ENCODE data around the gene CDHR5. TPM values are rescaled to one million over a fixed set of nuclear protein-coding genes. Genes with fewer than 3 reads are reported as not detected.
A peak's percentile ranks its signal among the peaks of the same experiment; 100 is the strongest.

The CDHR5 gene
- total RNA-seq, 1 donor from 2014 or later, result not detected

DNA sequence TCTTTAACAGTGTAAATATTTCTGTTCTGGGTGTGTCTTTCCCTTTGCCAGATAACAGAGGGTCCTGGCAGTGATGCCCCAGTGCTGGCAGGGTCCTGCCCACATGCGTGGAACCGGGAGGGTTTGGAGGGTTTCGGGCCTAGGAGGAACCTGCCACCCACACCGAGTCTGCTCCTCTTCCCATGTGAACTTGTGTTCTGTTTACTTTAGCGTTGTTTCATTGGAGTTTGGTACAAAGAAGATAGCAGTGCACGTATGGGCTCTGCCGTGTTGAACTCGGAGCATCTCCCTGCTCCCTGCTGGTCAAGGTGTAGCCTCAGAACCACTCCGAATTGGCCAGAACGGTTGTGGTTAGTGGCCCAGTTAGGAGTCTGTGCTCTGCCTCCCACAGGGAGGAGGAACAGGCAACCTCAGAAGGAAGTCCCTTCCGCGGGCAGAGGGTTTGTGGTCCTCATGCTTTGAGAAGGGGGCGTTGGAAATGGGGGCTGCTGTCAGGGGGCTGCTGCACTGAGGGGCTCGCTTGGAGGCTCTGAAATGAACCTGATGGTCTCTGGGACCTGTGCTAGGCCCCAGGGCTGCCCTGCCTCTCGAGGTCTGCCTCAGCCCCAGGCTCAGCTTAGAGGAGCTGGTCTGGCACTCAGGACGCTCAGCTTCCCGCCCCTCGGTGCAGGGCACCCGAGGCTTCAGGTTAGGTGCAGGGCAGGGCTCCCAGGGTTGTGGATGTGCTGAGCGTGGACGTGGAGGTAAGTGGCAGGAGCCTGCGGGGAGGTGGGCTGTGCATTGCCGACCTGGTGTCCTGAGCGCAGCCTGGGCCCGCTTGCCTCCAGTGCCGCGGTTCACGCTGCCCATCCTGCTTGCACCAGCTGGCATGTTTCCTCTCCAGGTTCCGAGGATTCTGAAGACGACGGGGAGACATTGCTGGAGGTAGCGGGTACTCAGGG is 38.1 kb downstream of the CDHR5 start:
- H3K4me3 ChIP-seq (ENCODE audit: low read depth, low read length), result no peak overlapping the region
- no peak for TF ChIP-seq CTCF (IDR thresholded peaks at IDR 0.05; ENCODE audit: insufficient read depth, low read length, severe bottlenecking)
- FAIRE-seq, result no peak
- H3K27me3 ChIP-seq (ENCODE audit: control insufficient read depth, insufficient read depth, low read length), result no peaks in the 10 kb centered on the region
- DNase-seq (ENCODE audit: low read depth), result no peak
- H3K36me3 ChIP-seq (ENCODE audit: control insufficient read depth, insufficient read depth, low read length), result peaks cover 38% of the 10 kb centered on the region

DNA sequence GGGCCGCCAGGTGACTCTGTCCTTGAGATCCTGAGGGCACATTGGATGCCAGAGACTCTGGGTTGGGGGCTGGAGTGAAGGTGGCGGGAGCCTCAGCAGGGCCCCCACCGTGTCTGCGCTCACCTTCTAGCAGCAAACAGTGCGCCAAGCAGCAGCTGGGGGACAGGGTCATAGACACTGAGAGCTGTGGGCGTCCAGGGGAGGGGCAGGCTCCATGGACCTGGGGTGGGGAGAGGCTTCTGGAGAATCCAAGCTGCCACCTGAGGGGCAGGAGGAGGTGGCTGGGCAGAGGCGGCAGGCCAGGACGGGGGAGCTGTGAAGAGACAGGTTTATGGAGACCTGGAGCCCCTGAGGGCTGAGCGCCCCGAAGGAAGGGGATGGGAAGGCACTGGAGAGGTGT is 40.5 kb downstream of the CDHR5 start:
- no peak for DNase-seq (ENCODE audit: low read depth)
- FAIRE-seq, result no peak
- no peak overlapping the region for H3K4me3 ChIP-seq (ENCODE audit: low read depth, low read length)
- TF ChIP-seq CTCF (IDR thresholded peaks at IDR 0.05; ENCODE audit: insufficient read depth, low read length, severe bottlenecking), result no peak
- H3K36me3 ChIP-seq (ENCODE audit: control insufficient read depth, insufficient read depth, low read length), result peaks cover 30% of the 10 kb centered on the region
- H3K27me3 ChIP-seq (ENCODE audit: control insufficient read depth, insufficient read depth, low read length), result no peaks in the 10 kb centered on the region

GRCh38 chr11:581752-582151 is 43.0 kb downstream of the CDHR5 start:
- H3K4me3 ChIP-seq (ENCODE audit: low read depth, low read length), result no peak overlapping the region
- DNase-seq (ENCODE audit: low read depth) (no peak), FAIRE-seq (no peak)
- H3K27me3 ChIP-seq (ENCODE audit: control insufficient read depth, insufficient read depth, low read length), result no peaks in the 10 kb centered on the region
- peaks cover 20% of the 10 kb centered on the region for H3K36me3 ChIP-seq (ENCODE audit: control insufficient read depth, insufficient read depth, low read length)
- TF ChIP-seq CTCF (IDR thresholded peaks at IDR 0.05; ENCODE audit: insufficient read depth, low read length, severe bottlenecking), result no peak

DNA sequence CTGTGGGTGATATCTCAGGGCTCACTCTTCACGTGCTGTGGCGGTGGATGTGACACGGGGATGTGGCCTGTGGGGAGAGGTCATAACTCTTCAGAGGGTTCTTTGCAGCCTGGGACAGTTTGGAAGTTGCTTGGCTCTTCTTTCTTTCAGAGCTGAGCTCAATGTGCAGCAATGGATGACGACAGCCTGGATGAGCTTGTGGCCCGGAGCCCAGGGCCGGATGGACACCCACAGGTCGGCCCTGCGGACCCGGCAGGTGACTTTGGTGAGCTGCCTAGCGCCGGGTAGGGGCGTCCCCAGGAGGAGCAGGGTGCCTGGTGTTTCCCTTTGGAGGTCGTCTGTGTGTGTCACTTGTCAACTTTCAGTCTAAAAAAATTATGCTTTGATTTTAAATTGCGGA is 43.4 kb downstream of the CDHR5 start:
- no peaks in the 10 kb centered on the region for H3K27me3 ChIP-seq (ENCODE audit: control insufficient read depth, insufficient read depth, low read length)
- H3K4me3 ChIP-seq (ENCODE audit: low read depth, low read length), result no peak overlapping the region
- peaks cover 16% of the 10 kb centered on the region for H3K36me3 ChIP-seq (ENCODE audit: control insufficient read depth, insufficient read depth, low read length)
- FAIRE-seq, result no peak
- TF ChIP-seq CTCF (IDR thresholded peaks at IDR 0.05; ENCODE audit: insufficient read depth, low read length, severe bottlenecking), result no peak
- no peak for DNase-seq (ENCODE audit: low read depth)

GRCh38 chr11:579830-580601 is 44.7 kb downstream of the CDHR5 start:
- FAIRE-seq (peak; percentile 60), DNase-seq (ENCODE audit: low read depth) (no peak)
- no peak overlapping the region for H3K4me3 ChIP-seq (ENCODE audit: low read depth, low read length)
- no peaks in the 10 kb centered on the region for H3K27me3 ChIP-seq (ENCODE audit: control insufficient read depth, insufficient read depth, low read length)
- no peak for TF ChIP-seq CTCF (IDR thresholded peaks at IDR 0.05; ENCODE audit: insufficient read depth, low read length, severe bottlenecking)
- peaks cover 14% of the 10 kb centered on the region for H3K36me3 ChIP-seq (ENCODE audit: control insufficient read depth, insufficient read depth, low read length)

Measured in bronchial epithelial cell (primary cell).